GM18858 (cell line): ENCODE data around the gene ELK1.
"Not testable (repeated sequence)": the region's sequence is repeated elsewhere in the genome, so short reads cannot be mapped to it uniquely, and the experiment has no call there.

Experiments used
- ATAC-seq: cut with Tn5 transposase; IDR thresholded peaks from one replicate; pipeline ENCODE4 v1.9.1; 2021; ENCODE audit not compliant: unreplicated experiment

ELK1 gene

GRCh38 chrX:47612418-47612817, 37.9 kb downstream of the ELK1 start:
- ATAC-seq: no peak

GRCh38 chrX:47611926-47612325, 38.4 kb downstream of the ELK1 start:
- no peak for ATAC-seq

- no peak for ATAC-seq
These were observed 38.9 kb downstream of the ELK1 start for GRCh38 chrX:47611489-47611888.

- no peak for ATAC-seq
These were observed 39.9 kb downstream of the ELK1 start for GRCh38 chrX:47610511-47610910.

- no peak for ATAC-seq
These were observed 42.1 kb downstream of the ELK1 start for GRCh38 chrX:47608130-47608810.

GRCh38 chrX:47607091-47607490, 43.3 kb downstream of the ELK1 start:
- ATAC-seq: no peak

- no peak for ATAC-seq
These were observed 45.3 kb downstream of the ELK1 start for GRCh38 chrX:47605024-47605423.

- not testable (repeated sequence) for ATAC-seq
These were observed 47.2 kb downstream of the ELK1 start for GRCh38 chrX:47603125-47603524.

GRCh38 chrX:47597222-47597621, 53.1 kb downstream of the ELK1 start:
- ATAC-seq: no peak

GRCh38 chrX:47596256-47596655, 54.1 kb downstream of the ELK1 start:
- ATAC-seq: no peak

- no peak for ATAC-seq
These were observed 54.6 kb downstream of the ELK1 start for GRCh38 chrX:47595716-47596251.

- no peak for ATAC-seq
These were observed 56.8 kb downstream of the ELK1 start for GRCh38 chrX:47593522-47593921.

GRCh38 chrX:47590984-47591383, 59.4 kb downstream of the ELK1 start:
- no peak for ATAC-seq

GRCh38 chrX:47587906-47588735, 62.2 kb downstream of the ELK1 start:
- no peak for ATAC-seq

GRCh38 chrX:47587091-47587891, 63.1 kb downstream of the ELK1 start:
- ATAC-seq: no peak

- ATAC-seq: no peak
These were observed 64.1 kb downstream of the ELK1 start for GRCh38 chrX:47586043-47586787.
